CD8-positive, alpha-beta memory T cell (primary cell): Measurements from ENCODE around the gene RMP24. TPM values are rescaled to one million over a fixed set of nuclear protein-coding genes. Genes with fewer than 3 reads are reported as not detected.
"Not testable (repeated sequence)": the region's sequence is repeated elsewhere in the genome, so short reads cannot be mapped to it uniquely, and the experiment has no call there.

ENCODE experiments used
- CTCF ChIA-PET: fragments of 350-600 bp; sonication (Branson Sonifier 250); formaldehyde crosslinking; loops from one replicate; lab custom pipeline; 2021; ENCODE audit warnings: antibody characterized with exemption; lab: Charles Lee
- POLR2A ChIA-PET: fragments of 350-600 bp; sonication (Branson Sonifier 250); formaldehyde crosslinking; loops from one replicate; lab custom pipeline; 2021; ENCODE audit warnings: antibody characterized with exemption; lab: Charles Lee
- DNase-seq, 5 donors: peaks; one replicate each; pipeline versions ENCODE4 v3.0.0 to v3.0.0-alpha.2; 2020 to 2022; ENCODE audit warnings: mixed read lengths in 1 of 5
- H3K27ac ChIP-seq: one replicate; pipeline ENCODE4 v1.7.0; 2013; ENCODE audit warnings: low read depth, mild to moderate bottlenecking, low read length, moderate library complexity
- H3K27me3 ChIP-seq: 2 replicates; pipeline ENCODE4 v1.7.0; 2013; ENCODE audit warnings: low read length, mild to moderate bottlenecking; ENCODE audit not compliant: insufficient read depth, poor library complexity, severe bottlenecking
- H3K36me3 ChIP-seq: 2 replicates; pipeline ENCODE4 v1.7.0; 2013; ENCODE audit warnings: mild to moderate bottlenecking, low read length, moderate library complexity; ENCODE audit not compliant: insufficient read depth
- H3K4me1 ChIP-seq: 2 replicates; pipeline ENCODE4 v1.7.0; 2013; ENCODE audit warnings: mild to moderate bottlenecking, low read length, moderate library complexity; ENCODE audit not compliant: insufficient read depth
- H3K4me3 ChIP-seq: 2 replicates; pipeline ENCODE4 v1.7.0; 2013; ENCODE audit warnings: mild to moderate bottlenecking, low read length
- H3K9me3 ChIP-seq: 2 replicates; pipeline ENCODE4 v1.7.0; 2013; ENCODE audit warnings: mild to moderate bottlenecking, low read length
- H3K27ac Mint-ChIP-seq, 8 donors: one replicate each; pipeline ENCODE4 v1.8.0; 2020 to 2021; ENCODE audit warnings: mixed read lengths in 8 of 8, mild to moderate bottlenecking in 6 of 8, inconsistent platforms in 3 of 8, moderate library complexity in 3 of 8
- H3K27me3 Mint-ChIP-seq, 2 donors: one replicate each; pipeline ENCODE4 v1.8.0; 2020 to 2021; ENCODE audit warnings: mixed read lengths in 2 of 2, mild to moderate bottlenecking in 1 of 2, moderate library complexity in 1 of 2
- H3K36me3 Mint-ChIP-seq, 3 donors: one replicate each; pipeline ENCODE4 v1.8.0; 2020 to 2021; ENCODE audit warnings: mixed read lengths in 3 of 3, inconsistent platforms in 1 of 3, mild to moderate bottlenecking in 1 of 3
- H3K4me1 Mint-ChIP-seq, 3 donors: one replicate each; pipeline ENCODE4 v1.8.0; 2020 to 2021; ENCODE audit warnings: mixed read lengths in 3 of 3, inconsistent platforms in 1 of 3, mild to moderate bottlenecking in 1 of 3
- H3K4me3 Mint-ChIP-seq, 7 donors: one replicate each; pipeline ENCODE4 v1.8.0; 2020 to 2021; ENCODE audit warnings: mixed read lengths in 7 of 7, mild to moderate bottlenecking in 6 of 7, moderate library complexity in 4 of 7, inconsistent platforms in 2 of 7
- H3K9me3 Mint-ChIP-seq, 5 donors: one replicate each; pipeline ENCODE4 v1.8.0; 2020 to 2022; ENCODE audit warnings: mixed read lengths in 5 of 5, mild to moderate bottlenecking in 3 of 5, moderate library complexity in 2 of 5, inconsistent platforms in 1 of 5
- polyA plus RNA-seq: library from polyadenylated mRNA; unstranded; fragments of 300-500 nt; fragmentation: Illumina TruSeq; gene quantifications from one replicate; pipeline ENCODE4 v1.2.3, GENCODE V29; 2021
- total RNA-seq, 2 experiments: library from RNA; stranded (reverse); gene quantifications; one replicate each; pipeline ENCODE4 v1.2.3, GENCODE V29; 2021

The RMP24 gene

DNA sequence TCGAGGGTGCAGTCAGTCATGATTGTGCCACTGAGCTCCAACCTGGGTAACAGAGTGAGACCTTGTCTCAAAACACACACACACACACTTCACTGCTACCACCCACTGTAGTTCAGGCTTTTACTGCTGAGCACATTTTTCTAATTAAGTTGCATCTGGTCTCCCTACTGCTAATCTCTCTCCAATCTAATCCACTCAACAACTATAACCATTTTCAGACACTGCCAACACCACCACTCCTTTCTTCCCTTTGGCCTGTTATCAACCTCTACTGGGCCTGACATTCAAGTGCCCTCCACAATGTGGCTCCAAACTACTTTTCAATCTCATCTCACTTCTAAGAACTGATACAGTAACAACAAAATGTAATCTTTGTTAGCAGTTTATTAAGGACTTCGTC is 44.8 kb downstream of the RMP24 start:
- Mint-ChIP-seq H3K36me3 (peaks cover 0 to 3% (median 0%) of the 10 kb centered on the region in 3 donors), H3K27ac (no peak overlapping the region), H3K4me3 (no peak overlapping the region), H3K9me3 (no peaks in the 10 kb centered on the region), H3K27me3 (no peaks in the 10 kb centered on the region), H3K4me1 (peaks cover 0 to 5% (median 4%) of the 10 kb centered on the region in 3 donors)
- no peak for DNase-seq
- no peaks in the 10 kb centered on the region for H3K36me3 ChIP-seq
- H3K4me3 ChIP-seq: no peak overlapping the region
- POLR2A ChIA-PET: no interaction called here
- H3K27ac ChIP-seq: no peak overlapping the region
- no peaks in the 10 kb centered on the region for H3K4me1 ChIP-seq
- CTCF ChIA-PET: interaction anchor here (0.8 to 7.0 kb wide), 16 partner anchors 10 to 271 kb away, joined by 3 to 82 read pairs (median 4); partner anchors contain the start of genes RMP24 and SLC39A6
- H3K9me3 ChIP-seq: no peaks in the 10 kb centered on the region
- no peaks in the 10 kb centered on the region for H3K27me3 ChIP-seq

DNA sequence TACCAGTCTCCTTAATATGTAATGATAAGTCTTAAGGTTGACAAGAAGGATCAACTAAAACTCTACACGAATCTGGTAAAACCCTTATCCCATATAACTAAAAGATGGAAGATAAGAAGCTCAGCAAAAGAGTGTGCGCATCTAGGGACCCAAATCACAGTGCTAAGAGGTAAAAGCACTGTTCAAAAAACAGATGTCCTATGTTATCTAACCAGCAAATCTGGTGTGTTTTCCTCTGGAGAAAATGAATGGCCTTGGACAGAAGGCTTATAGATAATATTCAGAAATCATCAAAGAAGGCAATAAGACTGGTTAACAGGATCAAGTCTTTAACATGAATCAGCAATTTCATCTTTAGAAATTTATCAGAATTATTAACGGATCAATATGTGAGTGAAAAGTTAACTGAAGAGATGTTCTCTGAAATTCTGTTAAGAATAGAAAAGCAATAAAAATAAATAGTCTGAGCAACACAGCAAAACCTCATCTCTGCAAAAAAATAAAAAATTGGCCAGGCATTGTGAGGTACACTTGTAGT is 47.8 kb downstream of the RMP24 start:
- H3K4me1 ChIP-seq: no peaks in the 10 kb centered on the region
- H3K9me3 Mint-ChIP-seq: no peaks in the 10 kb centered on the region
- ChIA-PET CTCF (interaction anchor here (1.5 to 7.0 kb wide), 2 partner anchors 19 to 263 kb away, joined by 3 to 82 read pairs; no protein-coding TSS in a partner anchor), POLR2A (no interaction called here)
- no peaks in the 10 kb centered on the region for H3K36me3 ChIP-seq
- H3K4me3 Mint-ChIP-seq: no peak overlapping the region
- peaks cover 0 to 10% (median 3%) of the 10 kb centered on the region in 3 donors for H3K36me3 Mint-ChIP-seq
- no peaks in the 10 kb centered on the region for H3K27me3 ChIP-seq
- no peak overlapping the region for H3K27ac ChIP-seq
- H3K9me3 ChIP-seq: no peaks in the 10 kb centered on the region
- H3K27ac Mint-ChIP-seq: peak overlapping the region in 2 of 8 donors; percentile 23 to 24
- peaks cover 0 to 5% (median 4%) of the 10 kb centered on the region in 3 donors for H3K4me1 Mint-ChIP-seq
- no peak overlapping the region for H3K4me3 ChIP-seq
- no peaks in the 10 kb centered on the region for H3K27me3 Mint-ChIP-seq
- no peak for DNase-seq

DNA sequence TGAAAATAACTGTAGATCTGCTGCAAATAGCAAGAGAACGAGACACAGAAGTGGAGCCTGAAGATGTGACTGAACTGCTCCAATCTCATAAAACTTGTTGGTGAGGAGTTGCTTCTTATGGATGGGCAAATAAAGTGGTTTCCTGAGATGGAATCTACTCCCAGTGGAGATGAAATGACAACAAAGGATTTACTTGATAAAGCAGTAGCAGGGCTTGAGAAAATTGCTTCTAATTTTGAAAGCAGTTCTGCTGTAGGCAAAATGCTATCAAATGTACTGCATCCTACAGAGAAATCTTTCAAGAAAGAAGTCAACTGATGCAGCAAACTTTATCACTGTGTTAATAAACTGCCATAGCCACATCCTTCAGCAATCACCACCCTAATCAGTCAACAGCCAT is 50.9 kb downstream of the RMP24 start:
- no peaks in the 10 kb centered on the region for H3K9me3 ChIP-seq
- Mint-ChIP-seq H3K27ac (peak overlapping the region in 2 of 8 donors; percentile 12 to 44), H3K4me1 (no peaks in the 10 kb centered on the region), H3K4me3 (no peak overlapping the region), H3K36me3 (peaks cover 0 to 30% (median 15%) of the 10 kb centered on the region in 3 donors), H3K9me3 (no peaks in the 10 kb centered on the region), H3K27me3 (no peaks in the 10 kb centered on the region)
- H3K27ac ChIP-seq: no peak overlapping the region
- H3K4me1 ChIP-seq: no peaks in the 10 kb centered on the region
- POLR2A ChIA-PET: no interaction called here
- CTCF ChIA-PET: no interaction called here
- no peak overlapping the region for H3K4me3 ChIP-seq
- no peaks in the 10 kb centered on the region for H3K27me3 ChIP-seq
- no peaks in the 10 kb centered on the region for H3K36me3 ChIP-seq
- DNase-seq: no peak

DNA sequence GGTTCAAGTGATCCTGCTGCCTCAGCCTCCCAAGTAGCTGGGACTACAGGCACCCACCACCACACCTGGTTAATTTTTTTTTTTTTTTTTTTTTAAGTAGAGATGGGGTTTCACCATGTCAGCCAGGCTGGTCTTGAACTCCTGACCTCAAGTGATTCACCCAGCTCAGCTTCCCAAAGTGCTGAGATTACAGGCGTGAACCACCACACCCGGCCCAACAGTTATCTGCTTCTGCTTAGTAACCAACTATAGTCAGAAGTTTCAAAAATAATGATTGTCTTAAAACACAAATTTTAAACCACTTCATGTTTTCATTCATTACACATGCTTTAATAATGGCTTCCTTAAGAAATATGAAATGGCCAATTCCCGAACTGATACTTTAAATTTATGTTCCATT is 51.8 kb downstream of the RMP24 start:
- H3K27ac ChIP-seq, H3K4me3 Mint-ChIP-seq, H3K36me3 ChIP-seq, H3K27me3 ChIP-seq, H3K4me1 Mint-ChIP-seq, H3K9me3 ChIP-seq, H3K4me1 ChIP-seq, H3K27me3 Mint-ChIP-seq, H3K9me3 Mint-ChIP-seq, POLR2A ChIA-PET, DNase-seq, CTCF ChIA-PET, H3K4me3 ChIP-seq: not testable (repeated sequence)
- Mint-ChIP-seq H3K36me3 (peaks cover 0 to 39% (median 17%) of the 10 kb centered on the region in 3 donors), H3K27ac (peak overlapping the region in 1 of 8 donors; percentile 75)

DNA sequence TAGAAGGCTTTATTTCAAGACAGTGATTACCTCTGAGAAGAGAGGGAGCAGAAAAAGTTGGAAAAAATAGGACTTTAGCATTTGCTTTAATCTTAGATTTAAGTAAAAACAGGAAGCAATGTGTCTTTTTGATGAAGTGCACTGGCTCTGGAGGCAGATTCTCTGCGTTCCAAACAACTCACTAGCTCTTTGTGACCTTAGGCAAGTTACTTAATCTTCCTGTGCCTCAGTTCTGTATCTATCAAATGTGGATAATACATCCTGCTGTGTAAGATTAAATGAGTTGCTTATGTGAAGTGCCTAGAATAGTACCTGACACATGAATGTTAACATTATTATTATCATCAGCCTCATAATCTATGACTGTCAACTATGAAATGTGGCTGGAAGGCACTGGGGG is 52.5 kb downstream of the RMP24 start:
- H3K9me3 ChIP-seq: no peaks in the 10 kb centered on the region
- H3K27me3 ChIP-seq: no peaks in the 10 kb centered on the region
- ChIA-PET CTCF (no interaction called here), POLR2A (no interaction called here)
- Mint-ChIP-seq H3K9me3 (no peaks in the 10 kb centered on the region), H3K36me3 (peaks cover 0 to 43% (median 17%) of the 10 kb centered on the region in 3 donors), H3K27ac (peak overlapping the region in 2 of 8 donors; percentile 2 to 12), H3K27me3 (no peaks in the 10 kb centered on the region), H3K4me1 (peaks cover 0 to 5% (median 0%) of the 10 kb centered on the region in 3 donors), H3K4me3 (no peak overlapping the region)
- H3K27ac ChIP-seq: no peak overlapping the region
- DNase-seq: no peak
- H3K36me3 ChIP-seq: peaks cover 9% of the 10 kb centered on the region
- no peak overlapping the region for H3K4me3 ChIP-seq
- no peaks in the 10 kb centered on the region for H3K4me1 ChIP-seq

DNA sequence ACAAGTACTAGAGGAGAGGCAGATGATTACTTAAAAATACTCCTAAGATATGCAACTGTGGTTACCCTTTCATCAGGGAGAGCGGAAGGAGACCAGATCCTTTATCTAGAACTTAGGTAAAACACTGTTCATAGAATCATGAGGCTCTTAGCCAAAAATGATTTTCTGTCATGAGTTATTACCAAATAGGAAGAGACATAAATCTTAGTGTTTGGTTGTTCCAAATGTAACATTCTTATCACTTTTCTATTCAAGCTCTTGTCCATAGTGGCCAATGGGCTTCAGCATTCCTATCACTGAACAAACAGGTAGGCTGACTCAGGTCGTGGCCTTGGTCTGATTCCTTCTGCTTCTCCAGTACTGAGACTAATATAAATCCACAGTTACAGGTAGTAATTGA is 56.4 kb downstream of the RMP24 start:
- H3K27ac Mint-ChIP-seq: peak overlapping the region in 3 of 8 donors; percentile 33 to 52 (median 37)
- no peak overlapping the region for H3K4me3 Mint-ChIP-seq
- CTCF ChIA-PET: no interaction called here

More for the DNA sequence above, 56.4 kb downstream of the RMP24 start:
- H3K36me3 ChIP-seq: peaks cover 9% of the 10 kb centered on the region
- no peak overlapping the region for H3K27ac ChIP-seq
- no peaks in the 10 kb centered on the region for H3K4me1 ChIP-seq
- POLR2A ChIA-PET: no interaction called here
- no peaks in the 10 kb centered on the region for H3K9me3 ChIP-seq
- H3K4me1 Mint-ChIP-seq: peaks cover 9 to 17% (median 17%) of the 10 kb centered on the region in 3 donors
- H3K4me3 ChIP-seq: no peak overlapping the region
- H3K27me3 Mint-ChIP-seq: no peaks in the 10 kb centered on the region
- H3K36me3 Mint-ChIP-seq: peaks cover 0 to 72% (median 17%) of the 10 kb centered on the region in 3 donors
- H3K9me3 Mint-ChIP-seq: no peaks in the 10 kb centered on the region
- no peaks in the 10 kb centered on the region for H3K27me3 ChIP-seq
- DNase-seq: no peak

Other genes starting within 250 kb of the RMP24 start
- 10 to 100 TPM; 22.0 to 23.5 TPM for gene RPRD1A, start 94.9 kb downstream of the RMP24 start, total RNA-seq
- 8.7 TPM for gene RPRD1A, start 94.9 kb downstream of the RMP24 start, polyA plus RNA-seq
- 10 to 100 TPM; 43.8 to 44.8 TPM for gene SLC39A6, start 156.7 kb downstream of the RMP24 start, total RNA-seq
- 33.1 TPM for gene SLC39A6, start 156.7 kb downstream of the RMP24 start, polyA plus RNA-seq
- gene ELP2, start 157.2 kb downstream of the RMP24 start, total RNA-seq: 10 to 100 TPM; 85.8 to 89.6 TPM
- gene ELP2, start 157.2 kb downstream of the RMP24 start, polyA plus RNA-seq: 64.1 TPM
- under 1 TPM; 0.04 to 0.13 TPM for gene MOCOS, start 214.8 kb downstream of the RMP24 start, total RNA-seq
- 0.07 TPM for gene MOCOS, start 214.8 kb downstream of the RMP24 start, polyA plus RNA-seq